GM12875 (cell line): ENCODE results near the gene VAMP2.

ENCODE experiments used
- H3K4me3 ChIP-seq: one replicate; pipeline ENCODE4 v1.5.1; 2011; ENCODE audit warnings: low read depth, low read length, control low read depth
- CTCF ChIP-seq: IDR thresholded peaks from 2 replicates; pipeline ENCODE4 v1.5.1; 2011; ENCODE audit warnings: low read depth, mild to moderate bottlenecking, control low read depth, inconsistent platforms, low read length, moderate library complexity, borderline replicate concordance; ENCODE audit not compliant: insufficient read depth

VAMP2 gene

GRCh38 chr17:8186787-8187516, 24.2 kb upstream of the VAMP2 start:
- TF ChIP-seq CTCF: 0 out of 2 replicates have a peak, but pooled peaks have one; percentile 25
- peak overlapping the region; percentile 92 for H3K4me3 ChIP-seq

- TF ChIP-seq CTCF: no peak
- peak overlapping the region; percentile 92 for H3K4me3 ChIP-seq
Measured at GRCh38 chr17:8186446-8186786, 23.7 kb upstream of the VAMP2 start.

GRCh38 chr17:8185582-8186445, 23.1 kb upstream of the VAMP2 start:
- no peak for TF ChIP-seq CTCF
- H3K4me3 ChIP-seq: peak overlapping the region; percentile 92

- no peak for TF ChIP-seq CTCF
- H3K4me3 ChIP-seq: peak overlapping the region; percentile 69
Measured at GRCh38 chr17:8176998-8177731, 14.4 kb upstream of the VAMP2 start.

- peak within 1 kb of the TSS; percentile 69 for H3K4me3 ChIP-seq
- no peak for TF ChIP-seq CTCF
Measured at GRCh38 chr17:8176197-8176940, 13.6 kb upstream of the VAMP2 start, which contains the start of gene TMEM107. TMEM107 (minus strand) TSS chr17:8176380; CDS start chr17:8176286, 94 bp downstream.

GRCh38 chr17:8175795-8176196, 13.0 kb upstream of the VAMP2 start:
- TF ChIP-seq CTCF: no peak
- peak overlapping the region; percentile 69 for H3K4me3 ChIP-seq
